ENCODE measurements around the gene CDH11.
A peak's percentile ranks its signal among the peaks of the same experiment; 100 is the strongest.

Gene CDH11

DNA sequence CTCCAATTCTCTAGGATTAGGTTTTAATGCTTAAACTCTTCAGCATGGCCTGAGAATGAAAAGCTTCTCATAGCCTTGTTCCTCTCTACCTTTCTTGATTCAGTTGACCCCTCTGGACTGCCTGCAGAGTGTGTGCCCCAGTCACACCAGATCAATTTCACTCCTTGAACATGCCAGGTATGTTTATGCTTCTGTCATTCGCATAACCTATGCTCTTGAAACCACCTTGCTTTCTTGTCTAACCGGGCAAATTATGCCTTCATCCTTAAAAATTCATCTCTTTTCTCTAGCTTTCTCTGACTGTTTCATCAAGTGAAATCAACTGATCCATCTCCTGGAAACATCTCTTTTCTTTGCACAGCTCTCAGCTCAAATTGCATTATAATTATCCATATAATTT lies 42.3 kb downstream of the CDH11 start:
- no peak for DNase-seq (ENCODE audit: low read depth)
- no peak overlapping the region for H3K4me3 ChIP-seq (ENCODE audit: control insufficient read depth, low read depth, low read length)
- TF ChIP-seq CTCF (IDR thresholded peaks at IDR 0.05; ENCODE audit: control insufficient read depth, insufficient read depth, low read depth, low read length, missing control alignments) = no peak

DNA sequence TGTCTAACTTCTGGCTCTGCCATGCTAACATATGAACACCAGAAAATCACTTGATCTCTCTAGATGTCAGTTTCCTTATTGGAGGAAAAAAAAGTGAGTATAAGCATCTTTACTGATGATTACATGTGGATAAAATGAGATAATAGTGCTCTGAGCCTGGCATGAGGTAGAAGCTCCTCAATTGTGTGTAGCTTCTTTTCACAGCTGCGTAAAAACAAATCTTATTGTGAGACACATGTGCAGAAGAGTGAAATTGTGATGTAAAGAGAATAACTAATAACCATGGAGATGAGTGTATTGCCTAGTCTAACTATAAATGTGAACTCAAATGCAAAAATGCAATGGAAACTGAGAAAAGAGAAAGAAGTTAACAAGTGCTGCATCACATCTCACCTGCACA lies 44.7 kb downstream of the CDH11 start:
- no peak overlapping the region for H3K4me3 ChIP-seq (ENCODE audit: control insufficient read depth, low read depth, low read length)
- TF ChIP-seq CTCF (IDR thresholded peaks at IDR 0.05; ENCODE audit: control insufficient read depth, insufficient read depth, low read depth, low read length, missing control alignments) = no peak
- DNase-seq (ENCODE audit: low read depth) = no peak

GRCh38 chr16:65075877-65076276 lies 46.0 kb downstream of the CDH11 start:
- TF ChIP-seq CTCF (IDR thresholded peaks at IDR 0.05; ENCODE audit: control insufficient read depth, insufficient read depth, low read depth, low read length, missing control alignments) = no peak
- no peak for DNase-seq (ENCODE audit: low read depth)

DNA sequence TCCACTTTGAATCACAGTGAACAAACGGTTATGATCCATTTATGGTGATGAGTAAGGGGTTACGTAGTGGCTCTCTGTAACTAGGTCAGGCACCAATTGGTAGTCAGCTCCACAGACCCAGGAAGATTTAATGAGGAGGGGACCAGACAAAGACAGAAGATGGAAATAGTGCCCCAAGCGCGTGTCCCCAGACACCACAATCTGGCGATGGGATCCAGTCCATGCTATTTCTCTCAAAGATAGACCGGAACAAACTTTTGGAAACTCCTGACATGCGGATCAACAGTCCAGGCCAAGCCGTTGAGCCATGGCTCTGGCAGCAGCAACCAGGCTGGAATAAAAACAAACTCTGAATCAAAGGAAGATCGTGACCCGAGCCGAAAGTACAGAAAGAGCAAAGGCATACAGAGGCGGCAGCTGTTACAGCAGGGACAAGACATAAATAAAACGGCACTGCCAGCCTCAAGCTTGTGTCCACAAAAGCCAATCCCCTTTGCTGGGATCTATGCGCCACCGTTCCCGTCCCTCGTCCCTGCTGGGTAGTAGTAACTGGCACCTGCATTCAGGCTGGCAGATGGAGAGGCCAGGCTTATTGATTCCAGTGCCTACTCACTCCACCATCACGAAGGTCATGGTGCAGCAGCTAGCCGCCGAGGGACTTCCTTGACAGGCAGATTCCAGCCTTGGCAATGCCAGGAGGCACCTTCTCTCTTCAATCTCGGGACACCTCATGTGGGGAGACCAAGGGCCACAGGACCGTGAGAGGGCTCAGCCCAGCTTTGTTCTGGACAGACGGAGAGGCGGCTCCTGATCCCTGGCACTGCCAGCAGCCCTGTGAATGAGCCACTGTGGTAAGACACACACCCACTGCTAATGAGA lies 50.2 kb downstream of the CDH11 start:
- DNase-seq (ENCODE audit: low read depth) = no peak
- no peak overlapping the region for H3K4me3 ChIP-seq (ENCODE audit: control insufficient read depth, low read depth, low read length)
- no peak for TF ChIP-seq CTCF (IDR thresholded peaks at IDR 0.05; ENCODE audit: control insufficient read depth, insufficient read depth, low read depth, low read length, missing control alignments)

More at GRCh38 chr16:65075877-65076276, 46.0 kb downstream of the CDH11 start:
- H3K4me3 ChIP-seq (ENCODE audit: control insufficient read depth, low read depth, low read length) = no peak overlapping the region

GRCh38 chr16:65070831-65071432 lies 50.9 kb downstream of the CDH11 start:
- no peak overlapping the region for H3K4me3 ChIP-seq (ENCODE audit: control insufficient read depth, low read depth, low read length)
- DNase-seq (ENCODE audit: low read depth) = peak; percentile 86
- TF ChIP-seq CTCF (IDR thresholded peaks at IDR 0.05; ENCODE audit: control insufficient read depth, insufficient read depth, low read depth, low read length, missing control alignments) = no peak

GRCh38 chr16:65069766-65070165 lies 52.1 kb downstream of the CDH11 start:
- no peak for TF ChIP-seq CTCF (IDR thresholded peaks at IDR 0.05; ENCODE audit: control insufficient read depth, insufficient read depth, low read depth, low read length, missing control alignments)
- no peak for DNase-seq (ENCODE audit: low read depth)
- no peak overlapping the region for H3K4me3 ChIP-seq (ENCODE audit: control insufficient read depth, low read depth, low read length)

Data from AG09309 (cell line).